Activated CD4-positive, CD25-positive, alpha-beta regulatory T cell treated with anti-CD3 and anti-CD28 coated beads, Interleukin-2, amount 50 U/mL, for 16 hours (primary cell): Measurements from ENCODE around the gene FUZ.

Experiments
- DNase-seq: peaks from one replicate; pipeline ENCODE4 v3.0.0-alpha.2; 2020; ENCODE audit warnings: low read depth, low spot score

Gene FUZ

GRCh38 chr19:49781394-49781793 is 31.7 kb downstream of the FUZ start:
- no peak for DNase-seq

GRCh38 chr19:49780861-49781260 is 32.2 kb downstream of the FUZ start:
- no peak for DNase-seq

GRCh38 chr19:49779731-49780555 is 33.1 kb downstream of the FUZ start:
- DNase-seq: no peak

GRCh38 chr19:49776371-49776764 is 36.7 kb downstream of the FUZ start:
- no peak for DNase-seq

- DNase-seq: no peak
These were observed 37.2 kb downstream of the FUZ start for GRCh38 chr19:49775742-49776370.

GRCh38 chr19:49774969-49775368 is 38.1 kb downstream of the FUZ start:
- DNase-seq: no peak

- no peak for DNase-seq
These were observed 39.3 kb downstream of the FUZ start for GRCh38 chr19:49773663-49774350.

- no peak for DNase-seq
These were observed 40.2 kb downstream of the FUZ start for GRCh38 chr19:49772850-49773432.

GRCh38 chr19:49771674-49772139 is 41.4 kb downstream of the FUZ start:
- DNase-seq: no peak

GRCh38 chr19:49770529-49770928 is 42.6 kb downstream of the FUZ start:
- no peak for DNase-seq

GRCh38 chr19:49767967-49768581 is 45.0 kb downstream of the FUZ start:
- DNase-seq: no peak

GRCh38 chr19:49767381-49767780 is 45.7 kb downstream of the FUZ start:
- DNase-seq: no peak

- no peak for DNase-seq
These were observed 46.2 kb downstream of the FUZ start, which contains the start of gene AP2A1 for GRCh38 chr19:49766930-49767299. Gene AP2A1, plus strand, starts transcription at chr19:49767001. Its CDS starts 133 bp downstream, at chr19:49767134.

- DNase-seq: peak; percentile 99
These were observed 46.8 kb downstream of the FUZ start for GRCh38 chr19:49766007-49766929.

- no peak for DNase-seq
These were observed 48.8 kb downstream of the FUZ start for GRCh38 chr19:49764341-49764740.

GRCh38 chr19:49763230-49763629 is 49.9 kb downstream of the FUZ start, which contains the start of gene TSKS:
Gene TSKS, minus strand, starts transcription at chr19:49763306. Its CDS starts 59 bp downstream, at chr19:49763247.
- no peak for DNase-seq

GRCh38 chr19:49761625-49762311 is 51.3 kb downstream of the FUZ start:
- no peak for DNase-seq

GRCh38 chr19:49761249-49761624 is 51.9 kb downstream of the FUZ start:
- DNase-seq: no peak

GRCh38 chr19:49758292-49758691 is 54.8 kb downstream of the FUZ start:
- DNase-seq: no peak
